ENCODE results near the gene WNT10A. TPM values are rescaled to one million over a fixed set of nuclear protein-coding genes. Genes with fewer than 3 reads are reported as not detected.
A peak's percentile ranks its signal among the peaks of the same experiment; 100 is the strongest.

Gene WNT10A
- total and polyA plus RNA-seq, 2 experiments from 2014 or later: 1.9 TPM

DNA sequence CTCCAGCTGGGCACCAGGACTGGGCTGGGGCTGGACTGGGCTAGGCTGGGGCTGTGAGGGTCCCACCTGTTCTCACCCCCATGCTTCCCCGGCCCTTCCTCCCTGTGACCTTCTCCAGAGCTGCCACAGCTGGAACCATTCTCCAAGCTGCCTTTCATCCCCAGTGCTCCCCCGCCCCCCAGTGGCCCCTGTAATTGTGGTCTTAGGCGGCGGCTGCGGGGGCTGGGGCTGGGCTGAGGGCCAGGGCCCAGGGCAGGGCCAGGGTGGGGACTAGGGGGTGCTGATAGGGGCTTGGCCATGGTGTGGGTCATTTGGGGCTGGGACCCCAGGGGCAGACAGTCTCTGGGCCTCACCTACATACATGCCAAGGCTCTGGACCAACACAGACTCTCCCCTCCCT, 2.8 kb upstream of the WNT10A start:
- H3K4me2 ChIP-seq: no peak overlapping the region
- H3K4me3 ChIP-seq: no peak overlapping the region
- H3K79me2 ChIP-seq: no peaks in the 10 kb centered on the region
- no peak for DNase-seq (ENCODE audit: low spot score)
- H3K4me1 ChIP-seq (ENCODE audit: insufficient read depth): peaks cover 13% of the 10 kb centered on the region
- H3K9me3 ChIP-seq (ENCODE audit: low read depth): no peaks in the 10 kb centered on the region
- H3K9me2 ChIP-seq (replicated peaks; ENCODE audit: insufficient read depth): no peaks in the 10 kb centered on the region
- H2AFZ ChIP-seq: no peak overlapping the region
- TF ChIP-seq EZH2 (IDR thresholded peaks at IDR 0.05; ENCODE audit: borderline replicate concordance) (no peak), EZH2phosphoT487 (IDR thresholded peaks at IDR 0.05; ENCODE audit: low read depth, severe bottlenecking, unreplicated experiment) (no peak)
- TF ChIP-seq, protein P1, sequence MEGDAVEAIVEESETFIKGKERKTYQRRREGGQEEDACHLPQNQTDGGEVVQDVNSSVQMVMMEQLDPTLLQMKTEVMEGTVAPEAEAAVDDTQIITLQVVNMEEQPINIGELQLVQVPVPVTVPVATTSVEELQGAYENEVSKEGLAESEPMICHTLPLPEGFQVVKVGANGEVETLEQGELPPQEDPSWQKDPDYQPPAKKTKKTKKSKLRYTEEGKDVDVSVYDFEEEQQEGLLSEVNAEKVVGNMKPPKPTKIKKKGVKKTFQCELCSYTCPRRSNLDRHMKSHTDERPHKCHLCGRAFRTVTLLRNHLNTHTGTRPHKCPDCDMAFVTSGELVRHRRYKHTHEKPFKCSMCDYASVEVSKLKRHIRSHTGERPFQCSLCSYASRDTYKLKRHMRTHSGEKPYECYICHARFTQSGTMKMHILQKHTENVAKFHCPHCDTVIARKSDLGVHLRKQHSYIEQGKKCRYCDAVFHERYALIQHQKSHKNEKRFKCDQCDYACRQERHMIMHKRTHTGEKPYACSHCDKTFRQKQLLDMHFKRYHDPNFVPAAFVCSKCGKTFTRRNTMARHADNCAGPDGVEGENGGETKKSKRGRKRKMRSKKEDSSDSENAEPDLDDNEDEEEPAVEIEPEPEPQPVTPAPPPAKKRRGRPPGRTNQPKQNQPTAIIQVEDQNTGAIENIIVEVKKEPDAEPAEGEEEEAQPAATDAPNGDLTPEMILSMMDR (IDR thresholded peaks at IDR 0.05; ENCODE audit: poor library complexity): no peak
- H4K20me1 ChIP-seq (ENCODE audit: insufficient read depth, poor library complexity, severe bottlenecking): no peaks in the 10 kb centered on the region
- H3K27me3 ChIP-seq: peaks cover 91% of the 10 kb centered on the region
- 43% methylated on average over 1 of the region's 5 CpGs for WGBS (ENCODE audit: low lambda C conversion rate, missing lambda C conversion rate)
- H3K36me3 ChIP-seq (replicated peaks; ENCODE audit: insufficient read depth, low read depth): no peaks in the 10 kb centered on the region
- H3K27ac ChIP-seq: no peak overlapping the region

GRCh38 chr2:218878486-218878885, 2.2 kb upstream of the WNT10A start:
- H4K20me1 ChIP-seq (ENCODE audit: insufficient read depth, poor library complexity, severe bottlenecking): no peaks in the 10 kb centered on the region

GRCh38 chr2:218878926-218879761, 1.5 kb upstream of the WNT10A start:
- peak overlapping the region; percentile 87 for H3K4me2 ChIP-seq
- 47% methylated on average over 13 of the region's 16 CpGs for WGBS (ENCODE audit: low lambda C conversion rate, missing lambda C conversion rate)
- H3K27ac ChIP-seq: no peak overlapping the region
- H3K4me3 ChIP-seq: no peak overlapping the region
- H2AFZ ChIP-seq: no peak overlapping the region
- H3K79me2 ChIP-seq: no peaks in the 10 kb centered on the region
- no peak for TF ChIP-seq EZH2 (IDR thresholded peaks at IDR 0.05; ENCODE audit: borderline replicate concordance)
- no peak for TF ChIP-seq EZH2phosphoT487 (IDR thresholded peaks at IDR 0.05; ENCODE audit: low read depth, severe bottlenecking, unreplicated experiment)
- TF ChIP-seq, protein P1 (IDR thresholded peaks at IDR 0.05; ENCODE audit: poor library complexity): no peak
- H4K20me1 ChIP-seq (ENCODE audit: insufficient read depth, poor library complexity, severe bottlenecking): no peaks in the 10 kb centered on the region
- no peaks in the 10 kb centered on the region for H3K9me2 ChIP-seq (replicated peaks; ENCODE audit: insufficient read depth)
- H3K9me3 ChIP-seq (ENCODE audit: low read depth): no peaks in the 10 kb centered on the region
- peaks cover 87% of the 10 kb centered on the region for H3K27me3 ChIP-seq
- peaks cover 13% of the 10 kb centered on the region for H3K4me1 ChIP-seq (ENCODE audit: insufficient read depth)
- no peaks in the 10 kb centered on the region for H3K36me3 ChIP-seq (replicated peaks; ENCODE audit: insufficient read depth, low read depth)
- no peak for DNase-seq (ENCODE audit: low spot score)

More at GRCh38 chr2:218878486-218878885, 2.2 kb upstream of the WNT10A start:
- WGBS (ENCODE audit: low lambda C conversion rate, missing lambda C conversion rate): 50% methylated on average over 6 of the region's 6 CpGs
- Histone ChIP-seq H3K4me3 (no peak overlapping the region), H3K4me2 (no peak overlapping the region), H3K4me1 (ENCODE audit: insufficient read depth) (peaks cover 11% of the 10 kb centered on the region), H3K9me2 (replicated peaks; ENCODE audit: insufficient read depth) (no peaks in the 10 kb centered on the region), H2AFZ (no peak overlapping the region), H3K36me3 (replicated peaks; ENCODE audit: insufficient read depth, low read depth) (no peaks in the 10 kb centered on the region), H3K9me3 (ENCODE audit: low read depth) (no peaks in the 10 kb centered on the region), H3K27me3 (peaks cover 88% of the 10 kb centered on the region), H3K27ac (no peak overlapping the region), H3K79me2 (no peaks in the 10 kb centered on the region)
- no peak for DNase-seq (ENCODE audit: low spot score)
- TF ChIP-seq EZH2phosphoT487 (IDR thresholded peaks at IDR 0.05; ENCODE audit: low read depth, severe bottlenecking, unreplicated experiment) (no peak), EZH2 (IDR thresholded peaks at IDR 0.05; ENCODE audit: borderline replicate concordance) (no peak)
- TF ChIP-seq, protein P1 (IDR thresholded peaks at IDR 0.05; ENCODE audit: poor library complexity): no peak

All from hepatocyte (in vitro differentiated cells).